IPS DF 6.9 (cell line): ENCODE data around the gene FRMD4A.

Source experiments
- DNase-seq: peaks from one replicate; pipeline ENCODE4 v3.0.0-alpha.2; 2013; ENCODE audit warnings: low read depth, low spot score
- H3K27ac ChIP-seq: one replicate; pipeline ENCODE4 v1.5.1; 2013; ENCODE audit warnings: low read length, control low read depth
- H3K27me3 ChIP-seq: 2 replicates; pipeline ENCODE4 v1.6.1; 2013; ENCODE audit warnings: mild to moderate bottlenecking, low read length; ENCODE audit not compliant: control insufficient read depth, insufficient read depth
- H3K36me3 ChIP-seq: 2 replicates; pipeline ENCODE4 v1.6.1; 2013; ENCODE audit warnings: low read length; ENCODE audit not compliant: control insufficient read depth, insufficient read depth
- H3K4me1 ChIP-seq: 2 replicates; pipeline ENCODE4 v1.6.1; 2013; ENCODE audit warnings: low read length; ENCODE audit not compliant: control insufficient read depth, insufficient read depth
- H3K4me3 ChIP-seq: 2 replicates; pipeline ENCODE4 v1.5.1; 2013; ENCODE audit warnings: mild to moderate bottlenecking, low read length
- H3K9me3 ChIP-seq: 2 replicates; pipeline ENCODE4 v1.6.1; 2013; ENCODE audit warnings: low read length, inconsistent platforms; ENCODE audit not compliant: control insufficient read depth, insufficient read depth
- WGBS: extraction: QIAGEN DNeasy Blood & Tissue Kit; methylation state at CpG from one replicate; pipeline ENCODE4 v1.1.7; 2013; ENCODE audit warnings: mixed read lengths, missing lambda C conversion rate; ENCODE audit not compliant: insufficient read length, insufficient coverage; 5-methylcytosine and 5-hydroxymethylcytosine counted together

FRMD4A gene

GRCh38 chr10:13845897-13846296 lies 484.8 kb downstream of the FRMD4A start:
- no peak overlapping the region for H3K4me3 ChIP-seq
- no CpG with 5 or more reads among the region's 4 CpGs for WGBS
- H3K36me3 ChIP-seq = no peaks in the 10 kb centered on the region
- no peaks in the 10 kb centered on the region for H3K27me3 ChIP-seq
- no peak overlapping the region for H3K27ac ChIP-seq
- H3K4me1 ChIP-seq = peaks cover 4% of the 10 kb centered on the region
- DNase-seq = no peak
- no peaks in the 10 kb centered on the region for H3K9me3 ChIP-seq

GRCh38 chr10:13844651-13845050 lies 486.1 kb downstream of the FRMD4A start:
- DNase-seq = no peak
- H3K9me3 ChIP-seq = no peaks in the 10 kb centered on the region
- peaks cover 4% of the 10 kb centered on the region for H3K4me1 ChIP-seq
- no CpG with 5 or more reads among the region's 7 CpGs for WGBS
- no peak overlapping the region for H3K27ac ChIP-seq
- H3K36me3 ChIP-seq = no peaks in the 10 kb centered on the region
- H3K4me3 ChIP-seq = no peak overlapping the region
- no peaks in the 10 kb centered on the region for H3K27me3 ChIP-seq

DNA sequence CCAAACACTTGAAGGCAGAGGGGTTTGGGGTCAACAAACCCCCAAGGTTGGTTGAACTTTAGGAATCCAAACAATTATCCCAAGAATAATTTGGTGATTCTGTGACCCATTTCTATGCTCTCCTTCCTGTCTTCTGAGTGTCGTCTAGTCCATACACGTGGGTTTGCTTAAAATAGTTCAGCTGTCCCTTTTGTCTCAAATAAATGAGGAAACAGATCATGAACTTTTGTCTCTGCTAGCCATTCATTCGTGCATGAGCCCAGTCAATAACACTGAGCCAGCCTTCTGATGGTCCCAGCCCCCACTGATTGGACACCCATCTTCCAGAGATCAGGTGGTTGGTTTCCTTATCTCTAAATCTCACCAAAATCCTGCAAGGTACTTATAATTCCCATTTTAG lies 488.6 kb downstream of the FRMD4A start:
- Histone ChIP-seq H3K4me3 (no peak overlapping the region), H3K9me3 (no peaks in the 10 kb centered on the region), H3K27ac (no peak overlapping the region), H3K36me3 (no peaks in the 10 kb centered on the region), H3K27me3 (no peaks in the 10 kb centered on the region), H3K4me1 (no peaks in the 10 kb centered on the region)
- WGBS = no CpG with 5 or more reads among the region's 3 CpGs
- no peak for DNase-seq

- no peak overlapping the region for H3K4me3 ChIP-seq
- WGBS = no CpG with 5 or more reads among the region's 3 CpGs
- no peaks in the 10 kb centered on the region for H3K4me1 ChIP-seq
- no peak for DNase-seq
- H3K9me3 ChIP-seq = no peaks in the 10 kb centered on the region
- H3K27ac ChIP-seq = no peak overlapping the region
- no peaks in the 10 kb centered on the region for H3K36me3 ChIP-seq
- no peaks in the 10 kb centered on the region for H3K27me3 ChIP-seq
Observed at GRCh38 chr10:13840036-13840435, 490.7 kb downstream of the FRMD4A start.

DNA sequence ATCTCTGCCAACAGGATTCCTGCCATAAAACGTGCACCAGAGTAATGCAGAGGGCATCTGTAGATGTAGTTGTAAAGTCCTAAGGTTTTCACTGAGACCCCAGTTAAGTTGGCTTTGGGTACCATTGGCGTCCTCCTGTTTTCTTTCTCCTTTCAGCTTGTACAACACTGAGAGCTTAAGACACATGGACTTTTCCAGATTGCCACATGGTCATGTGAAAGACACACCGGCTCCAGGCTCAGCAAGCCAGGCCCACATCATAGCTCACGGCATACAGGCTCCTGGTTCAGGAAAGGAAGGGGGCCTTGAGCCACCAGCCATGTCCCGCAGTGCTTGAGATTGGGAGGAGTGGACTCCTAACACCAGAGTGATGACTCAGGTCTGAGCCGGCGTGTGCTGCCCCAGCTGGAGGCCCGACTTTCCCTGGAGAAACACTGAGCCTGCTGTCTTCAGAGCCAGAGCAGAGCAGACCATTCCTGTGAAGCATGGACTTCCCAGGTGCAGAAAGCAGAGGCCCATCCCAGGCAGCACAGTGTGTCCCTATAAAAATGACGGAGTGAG lies 491.2 kb downstream of the FRMD4A start:
- no peak for DNase-seq
- Histone ChIP-seq H3K27ac (no peak overlapping the region), H3K4me3 (no peak overlapping the region), H3K27me3 (no peaks in the 10 kb centered on the region), H3K36me3 (no peaks in the 10 kb centered on the region), H3K9me3 (no peaks in the 10 kb centered on the region), H3K4me1 (peaks cover 2% of the 10 kb centered on the region; the same call in 1 of the 2 replicates)
- no CpG with 5 or more reads among the region's 9 CpGs for WGBS

- no peak overlapping the region for H3K4me3 ChIP-seq
- no peak for DNase-seq
- H3K27me3 ChIP-seq = no peaks in the 10 kb centered on the region
- H3K36me3 ChIP-seq = no peaks in the 10 kb centered on the region
- H3K27ac ChIP-seq = no peak overlapping the region
- peaks cover 2% of the 10 kb centered on the region; the same call in 1 of the 2 replicates for H3K4me1 ChIP-seq
- H3K9me3 ChIP-seq = no peaks in the 10 kb centered on the region
Observed at GRCh38 chr10:13839030-13839429, 491.7 kb downstream of the FRMD4A start.

- Histone ChIP-seq H3K4me3 (no peak overlapping the region), H3K36me3 (no peaks in the 10 kb centered on the region), H3K9me3 (no peaks in the 10 kb centered on the region), H3K27ac (no peak overlapping the region), H3K4me1 (peaks cover 2% of the 10 kb centered on the region; the same call in 1 of the 2 replicates), H3K27me3 (no peaks in the 10 kb centered on the region)
- DNase-seq = no peak
- WGBS = no CpG with 5 or more reads among the region's 3 CpGs
Observed at GRCh38 chr10:13837966-13838365, 492.8 kb downstream of the FRMD4A start.

GRCh38 chr10:13834581-13835286 lies 496.0 kb downstream of the FRMD4A start:
- Histone ChIP-seq H3K4me1 (peaks cover 3% of the 10 kb centered on the region; the same call in 1 of the 2 replicates), H3K9me3 (no peaks in the 10 kb centered on the region), H3K27ac (no peak overlapping the region), H3K27me3 (no peaks in the 10 kb centered on the region), H3K36me3 (no peaks in the 10 kb centered on the region), H3K4me3 (no peak overlapping the region)
- WGBS = no CpG with 5 or more reads among the region's 16 CpGs
- DNase-seq = no peak

DNA sequence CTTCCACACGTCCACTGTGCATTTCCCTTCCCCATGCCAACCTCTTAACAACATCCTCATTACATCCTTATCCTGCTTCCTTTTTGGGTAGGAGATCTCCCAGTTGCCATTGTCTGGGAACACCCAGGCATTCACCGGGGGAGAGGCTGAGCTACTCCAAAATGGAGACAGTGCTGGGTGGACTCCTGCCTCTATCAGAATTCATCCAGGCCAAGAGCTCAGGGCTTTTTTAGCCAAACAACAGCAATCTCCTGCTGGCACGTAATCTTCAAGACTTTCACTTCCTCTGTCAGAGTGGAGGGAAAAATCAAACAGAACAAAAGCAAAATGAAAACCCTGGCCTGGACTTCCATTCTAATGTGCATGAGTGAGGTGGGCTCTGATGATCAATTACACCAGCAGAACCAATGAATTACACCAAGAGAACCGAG lies 499.0 kb downstream of the FRMD4A start:
- Histone ChIP-seq H3K27me3 (no peaks in the 10 kb centered on the region), H3K4me1 (peaks cover 6% of the 10 kb centered on the region; the same call in 1 of the 2 replicates), H3K27ac (no peak overlapping the region), H3K9me3 (no peaks in the 10 kb centered on the region), H3K4me3 (no peak overlapping the region), H3K36me3 (no peaks in the 10 kb centered on the region)
- no CpG with 5 or more reads among the region's 4 CpGs for WGBS
- no peak for DNase-seq

DNA sequence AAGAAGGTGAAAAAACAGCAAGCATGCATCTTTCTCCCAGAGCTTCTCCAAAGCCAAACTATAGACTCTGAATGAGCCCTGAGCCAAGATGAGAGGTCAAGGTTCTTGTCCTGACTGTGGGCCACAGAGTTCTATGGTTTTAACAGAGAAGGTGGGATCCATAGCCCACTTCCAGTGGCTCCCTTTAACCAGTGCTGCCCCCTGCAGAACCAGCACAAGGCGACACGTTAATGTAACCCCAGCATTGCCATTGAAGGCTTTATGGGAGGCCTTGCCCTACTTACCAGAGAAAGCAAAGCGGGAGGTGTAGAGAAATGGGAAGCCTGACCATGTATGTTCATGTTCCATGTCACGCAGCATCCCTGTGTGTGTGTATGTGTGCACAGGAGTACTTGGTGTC lies 500.3 kb downstream of the FRMD4A start:
- DNase-seq = no peak
- H3K4me1 ChIP-seq = peaks cover 6% of the 10 kb centered on the region; the same call in 1 of the 2 replicates
- no peak overlapping the region for H3K4me3 ChIP-seq
- no peaks in the 10 kb centered on the region for H3K9me3 ChIP-seq
- WGBS = no CpG with 5 or more reads among the region's 4 CpGs
- H3K27me3 ChIP-seq = no peaks in the 10 kb centered on the region
- no peak overlapping the region for H3K27ac ChIP-seq
- H3K36me3 ChIP-seq = no peaks in the 10 kb centered on the region

- Histone ChIP-seq H3K4me3 (no peak overlapping the region), H3K27ac (no peak overlapping the region), H3K27me3 (no peaks in the 10 kb centered on the region), H3K4me1 (peaks cover 5% of the 10 kb centered on the region; the same call in 1 of the 2 replicates), H3K9me3 (no peaks in the 10 kb centered on the region), H3K36me3 (no peaks in the 10 kb centered on the region)
- WGBS = no CpG with 5 or more reads among the region's 5 CpGs
- DNase-seq = no peak
Observed at GRCh38 chr10:13829790-13830189, 500.9 kb downstream of the FRMD4A start.
